Neuron (in vitro differentiated cells): ENCODE measurements around the gene SEC24B.
"Not testable (repeated sequence)": the region's sequence is repeated elsewhere in the genome, so short reads cannot be mapped to it uniquely, and the experiment has no call there.

Source experiments
- H2AFZ ChIP-seq: one replicate; pipeline ENCODE4 v1.6.1; 2013; ENCODE audit warnings: low read depth, mild to moderate bottlenecking, inconsistent platforms, low read length, moderate library complexity
- H3K27me3 ChIP-seq: one replicate; pipeline ENCODE4 v1.6.1; 2013; ENCODE audit warnings: low read length; ENCODE audit not compliant: insufficient read depth
- H3K36me3 ChIP-seq: one replicate; pipeline ENCODE4 v1.6.1; 2013; ENCODE audit warnings: low read length; ENCODE audit not compliant: insufficient read depth
- H3K4me1 ChIP-seq: one replicate; pipeline ENCODE4 v1.6.1; 2013; ENCODE audit warnings: low read length; ENCODE audit not compliant: insufficient read depth
- H3K4me3 ChIP-seq: 2 replicates; pipeline ENCODE4 v1.5.1; 2013; ENCODE audit warnings: mild to moderate bottlenecking, low read length, moderate library complexity
- H3K9me3 ChIP-seq: one replicate; pipeline ENCODE4 v1.6.1; 2013; ENCODE audit warnings: low read length

Gene SEC24B

DNA sequence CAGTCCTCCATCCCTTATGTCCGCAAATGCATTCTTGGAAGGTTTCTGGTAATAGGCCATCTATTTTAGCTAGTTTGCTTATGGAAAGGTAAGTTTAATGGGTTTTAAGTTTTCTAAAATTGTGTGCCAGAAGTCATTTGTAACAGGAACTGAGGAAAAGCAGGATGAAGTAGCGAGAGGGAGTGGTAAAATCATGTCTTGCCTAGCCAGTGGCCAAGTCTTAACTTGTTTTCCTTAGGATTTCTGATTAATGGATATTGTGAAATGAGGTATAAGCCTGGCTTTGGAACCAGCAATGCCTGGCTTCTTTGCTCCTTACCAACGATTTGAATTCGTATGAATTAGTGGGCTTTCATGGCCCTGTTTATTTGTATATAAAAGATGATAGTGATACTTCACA, 7.3 kb downstream of the SEC24B start:
- peaks cover 5% of the 10 kb centered on the region for H3K4me1 ChIP-seq
- H2AFZ ChIP-seq = no peak overlapping the region
- H3K4me3 ChIP-seq = no peak overlapping the region
- no peaks in the 10 kb centered on the region for H3K27me3 ChIP-seq
- peaks cover 3% of the 10 kb centered on the region for H3K9me3 ChIP-seq
- H3K36me3 ChIP-seq = no peaks in the 10 kb centered on the region

DNA sequence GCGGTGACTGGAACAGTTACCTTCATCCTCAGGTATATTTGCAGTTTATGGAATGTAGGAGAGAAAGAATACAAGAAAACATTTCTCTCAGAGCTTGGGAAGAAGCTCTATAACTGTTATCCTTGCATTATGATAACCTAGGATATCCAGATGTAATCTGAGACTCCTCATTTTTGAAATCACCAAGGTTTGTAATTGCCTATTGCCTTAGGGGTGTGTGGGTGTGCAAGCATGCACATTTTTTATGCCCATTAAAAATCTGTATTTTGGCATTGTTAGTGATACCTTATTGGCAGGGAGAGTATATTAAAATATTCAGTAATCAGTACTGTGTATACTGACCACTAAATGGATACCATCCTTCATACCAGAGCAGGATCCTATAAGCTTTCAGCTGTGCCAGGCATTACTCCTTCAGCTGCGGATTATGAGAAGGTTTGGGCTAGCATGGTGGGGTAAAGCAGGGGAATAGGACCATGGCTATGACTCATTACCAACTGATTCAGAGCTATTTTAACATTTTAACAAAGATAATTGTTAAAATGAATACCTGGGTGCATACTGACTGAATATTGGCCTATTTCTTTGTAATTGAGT, 8.3 kb downstream of the SEC24B start:
- Histone ChIP-seq H3K27me3 (no peaks in the 10 kb centered on the region), H3K9me3 (peaks cover 7% of the 10 kb centered on the region), H2AFZ (no peak overlapping the region), H3K36me3 (peaks cover 4% of the 10 kb centered on the region), H3K4me3 (no peak overlapping the region), H3K4me1 (no peaks in the 10 kb centered on the region)

DNA sequence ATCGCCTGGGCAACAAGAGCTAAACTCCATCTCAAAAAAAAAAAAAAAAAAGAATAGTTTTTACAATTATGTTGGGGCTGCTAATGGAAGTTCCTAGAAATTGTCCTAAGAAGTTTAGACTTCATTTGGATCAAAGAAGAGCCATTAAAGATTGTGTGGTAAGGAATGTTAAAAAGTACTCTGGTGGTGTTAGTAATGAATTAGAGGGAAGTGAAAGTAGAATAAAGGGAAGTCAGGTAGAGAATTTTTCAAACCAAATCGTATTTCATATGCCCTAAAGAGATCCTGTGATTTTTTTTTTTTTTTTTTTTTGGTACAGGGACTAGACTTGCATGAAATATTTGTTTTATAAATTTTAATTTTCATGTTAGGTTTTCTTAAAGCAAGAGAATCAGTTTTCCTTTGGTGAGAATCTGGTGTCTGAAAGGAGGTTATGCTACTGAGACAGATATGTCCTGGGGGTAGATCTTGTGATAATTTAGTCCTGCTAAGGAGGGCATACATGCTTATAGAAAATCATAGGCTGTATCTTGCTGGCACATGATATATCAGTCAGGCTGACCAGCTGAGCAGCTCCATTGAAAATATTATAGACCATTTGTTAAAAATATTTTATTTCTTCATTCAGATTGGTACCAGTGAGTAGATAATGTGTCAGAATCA, 10.7 kb downstream of the SEC24B start:
- peaks cover 7% of the 10 kb centered on the region for H3K9me3 ChIP-seq
- H3K36me3 ChIP-seq = peaks cover 7% of the 10 kb centered on the region
- no peaks in the 10 kb centered on the region for H3K4me1 ChIP-seq
- no peaks in the 10 kb centered on the region for H3K27me3 ChIP-seq
- no peak overlapping the region for H3K4me3 ChIP-seq
- H2AFZ ChIP-seq = no peak overlapping the region

DNA sequence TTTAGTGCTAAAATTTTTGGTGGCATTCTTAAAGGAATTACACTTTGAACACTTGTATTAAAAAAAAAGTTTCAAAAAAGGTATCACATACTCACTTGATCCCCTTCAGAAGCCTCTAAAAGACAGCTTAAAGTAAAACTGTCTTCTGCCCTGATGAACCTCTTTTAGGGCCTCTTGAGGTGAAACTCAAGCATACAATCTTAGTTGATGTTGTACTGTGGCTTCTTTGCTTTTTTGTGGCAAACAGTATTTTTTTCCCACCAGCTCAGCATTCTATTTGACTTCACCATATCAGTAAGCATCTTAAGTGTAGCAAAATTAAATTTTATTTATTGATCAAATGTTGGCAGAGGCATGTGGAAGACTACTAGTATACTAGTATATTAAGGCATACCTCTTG, 13.7 kb downstream of the SEC24B start:
- Histone ChIP-seq H3K4me3 (no peak overlapping the region), H3K27me3 (no peaks in the 10 kb centered on the region), H3K36me3 (peaks cover 11% of the 10 kb centered on the region), H3K9me3 (peaks cover 7% of the 10 kb centered on the region), H3K4me1 (no peaks in the 10 kb centered on the region), H2AFZ (no peak overlapping the region)

DNA sequence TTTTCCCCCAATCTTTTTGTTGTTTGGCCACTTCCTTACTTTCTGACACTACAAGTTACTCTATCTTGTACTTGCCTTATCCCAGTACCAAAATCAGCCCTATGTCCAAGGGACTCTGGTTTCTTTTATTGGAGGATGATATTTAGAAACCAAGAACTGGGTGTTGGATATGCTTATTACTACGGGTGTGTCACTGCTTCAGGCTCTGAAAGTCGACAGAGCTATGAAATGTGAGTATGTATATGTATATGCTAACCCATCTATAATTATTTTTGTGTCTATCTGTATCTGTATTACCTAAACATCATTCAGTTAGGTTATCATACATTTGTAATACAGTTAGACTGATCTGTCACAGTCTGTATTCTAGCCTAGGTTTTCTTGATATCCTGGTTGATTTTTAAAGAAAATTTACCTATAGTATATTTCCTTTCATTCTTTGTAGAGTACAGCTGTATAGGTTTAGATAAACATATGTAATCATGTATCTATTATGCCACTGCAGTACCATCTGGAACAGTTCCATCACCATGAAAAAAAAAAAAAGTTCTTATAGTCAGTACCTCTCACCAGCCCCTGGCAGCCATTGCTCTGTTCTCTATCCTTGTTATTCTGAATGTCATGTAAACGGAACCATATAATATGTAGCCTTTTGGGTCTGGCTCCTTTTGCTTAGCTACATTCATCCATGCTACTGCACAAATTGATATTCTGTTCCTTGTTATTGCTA, 18.1 kb downstream of the SEC24B start:
- no peak overlapping the region for H2AFZ ChIP-seq
- H3K27me3 ChIP-seq = no peaks in the 10 kb centered on the region
- H3K4me1 ChIP-seq = no peaks in the 10 kb centered on the region
- peaks cover 3% of the 10 kb centered on the region for H3K9me3 ChIP-seq
- H3K36me3 ChIP-seq = peaks cover 7% of the 10 kb centered on the region
- H3K4me3 ChIP-seq = no peak overlapping the region

DNA sequence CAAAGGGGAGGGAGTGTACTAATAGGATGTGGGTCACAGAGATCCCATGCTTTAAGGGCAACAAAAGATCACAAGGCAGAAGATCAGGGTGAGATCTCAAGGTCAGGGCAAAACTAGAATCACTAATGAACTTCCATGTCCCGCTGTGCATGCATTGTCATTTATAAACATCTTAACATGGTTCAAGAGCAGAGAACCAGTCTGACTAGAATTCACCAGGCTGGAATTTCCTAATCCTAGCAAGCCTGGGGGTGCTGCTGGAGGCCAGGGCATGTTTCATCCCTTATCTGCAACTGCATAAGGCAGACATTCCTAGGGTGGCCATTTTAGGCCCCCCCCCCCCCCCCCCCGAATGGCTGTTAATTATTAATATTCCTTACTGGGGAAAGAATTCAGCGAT, 19.5 kb downstream of the SEC24B start:
- not testable (repeated sequence) for H3K4me3 ChIP-seq, H2AFZ ChIP-seq, H3K27me3 ChIP-seq, H3K4me1 ChIP-seq, H3K36me3 ChIP-seq, H3K9me3 ChIP-seq

DNA sequence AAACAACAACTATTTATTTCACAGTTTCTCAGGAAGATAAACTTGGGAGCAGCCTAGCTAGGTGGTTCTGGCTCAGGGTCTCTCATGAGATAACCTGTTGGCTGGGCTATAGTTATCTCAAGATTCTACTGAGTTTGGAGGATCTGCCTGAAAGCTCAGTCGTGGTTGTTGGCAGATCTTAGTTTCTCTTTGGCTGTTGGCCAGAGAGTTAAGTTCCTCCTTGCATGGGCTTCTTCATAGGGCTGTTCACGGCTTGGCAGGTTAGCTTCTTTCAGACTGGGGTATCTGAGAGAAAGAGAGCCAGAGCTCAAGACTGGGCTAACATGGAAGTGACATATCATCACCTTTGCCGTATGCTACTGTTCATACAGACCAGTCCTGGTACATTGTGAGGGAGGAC, 28.7 kb downstream of the SEC24B start:
- peaks cover 34% of the 10 kb centered on the region for H3K36me3 ChIP-seq
- no peak overlapping the region for H3K4me3 ChIP-seq
- H3K9me3 ChIP-seq = peaks cover 9% of the 10 kb centered on the region
- H3K27me3 ChIP-seq = no peaks in the 10 kb centered on the region
- H2AFZ ChIP-seq = no peak overlapping the region
- no peaks in the 10 kb centered on the region for H3K4me1 ChIP-seq

DNA sequence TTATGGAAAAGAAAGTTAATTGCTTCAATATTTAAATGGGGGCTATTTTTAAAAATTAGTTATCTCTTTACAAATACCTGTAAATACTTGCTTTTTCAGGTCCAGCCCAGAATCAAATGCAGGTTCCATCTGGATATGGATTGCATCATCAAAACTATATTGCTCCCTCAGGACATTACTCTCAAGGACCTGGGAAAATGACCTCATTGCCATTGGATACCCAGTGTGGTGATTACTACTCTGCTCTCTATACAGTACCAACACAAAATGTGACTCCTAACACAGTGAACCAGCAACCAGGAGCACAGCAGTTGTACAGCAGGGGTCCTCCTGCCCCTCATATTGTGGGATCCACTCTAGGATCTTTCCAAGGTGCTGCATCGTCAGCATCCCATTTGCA, 29.2 kb downstream of the SEC24B start:
- peaks cover 34% of the 10 kb centered on the region for H3K36me3 ChIP-seq
- no peak overlapping the region for H3K4me3 ChIP-seq
- H3K4me1 ChIP-seq = no peaks in the 10 kb centered on the region
- H2AFZ ChIP-seq = no peak overlapping the region
- H3K27me3 ChIP-seq = no peaks in the 10 kb centered on the region
- peaks cover 6% of the 10 kb centered on the region for H3K9me3 ChIP-seq

DNA sequence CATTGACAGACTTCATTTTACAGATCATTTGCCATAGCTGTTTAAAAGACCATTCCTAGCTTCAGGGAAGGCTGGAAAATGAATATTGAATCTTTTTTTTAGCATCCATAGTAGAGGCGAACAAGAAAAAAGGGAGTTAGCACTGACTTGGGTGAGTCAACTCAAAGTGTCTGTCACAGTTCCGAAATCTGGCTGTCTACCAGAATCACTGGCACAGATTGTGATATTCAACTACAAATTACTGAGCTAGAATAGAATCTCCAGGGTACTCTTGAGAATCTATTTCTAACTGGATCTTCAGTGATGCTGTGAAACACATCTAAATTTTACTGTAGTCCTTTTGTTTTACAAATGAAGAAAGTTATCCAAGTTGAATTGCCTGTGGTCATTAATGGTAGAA, 31.5 kb downstream of the SEC24B start:
- Histone ChIP-seq H3K4me3 (no peak overlapping the region), H3K4me1 (no peaks in the 10 kb centered on the region), H3K27me3 (no peaks in the 10 kb centered on the region), H3K36me3 (peaks cover 41% of the 10 kb centered on the region), H3K9me3 (peaks cover 6% of the 10 kb centered on the region), H2AFZ (no peak overlapping the region)

DNA sequence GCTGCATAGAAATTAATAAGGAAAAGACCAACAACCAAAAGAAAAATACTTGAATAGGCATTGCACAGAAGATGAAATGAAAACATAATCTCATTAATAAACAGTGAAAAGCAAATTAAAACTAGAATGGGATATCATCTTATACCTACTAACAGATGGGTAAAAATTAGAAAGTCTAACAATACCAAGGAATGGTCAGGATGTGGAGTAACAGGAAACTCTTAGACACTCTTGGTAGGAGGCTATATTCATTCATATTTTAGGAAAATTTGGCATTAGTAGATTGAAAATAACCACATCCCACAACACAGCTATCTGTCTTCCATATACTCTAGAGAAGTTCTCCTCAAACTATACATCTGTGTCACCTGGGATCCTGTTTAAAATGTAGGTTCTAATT, 36.3 kb downstream of the SEC24B start:
- Histone ChIP-seq H3K36me3 (peaks cover 43% of the 10 kb centered on the region), H3K4me3 (no peak overlapping the region), H2AFZ (no peak overlapping the region), H3K9me3 (no peaks in the 10 kb centered on the region), H3K27me3 (no peaks in the 10 kb centered on the region), H3K4me1 (no peaks in the 10 kb centered on the region)

DNA sequence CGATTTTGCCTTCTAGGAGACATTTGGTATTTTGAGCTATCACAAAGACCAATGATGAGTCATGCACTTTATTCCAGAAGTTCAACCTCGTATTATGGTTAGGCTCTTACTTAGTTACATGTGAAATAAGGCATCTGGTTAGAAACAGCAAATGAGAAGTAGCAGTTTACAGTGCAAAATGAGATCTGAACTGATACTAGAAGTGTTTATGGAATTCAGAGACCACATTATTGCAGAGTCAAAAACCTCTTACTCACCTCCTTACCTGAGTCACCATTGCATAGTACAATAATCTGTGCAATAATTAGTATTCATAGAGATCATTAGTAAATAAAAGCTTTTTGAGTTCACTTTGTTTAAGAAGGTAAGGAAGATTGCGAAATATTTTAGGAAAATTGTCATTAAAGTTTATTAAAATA, 38.7 kb downstream of the SEC24B start:
- H3K9me3 ChIP-seq = no peaks in the 10 kb centered on the region
- H3K36me3 ChIP-seq = peaks cover 40% of the 10 kb centered on the region
- no peak overlapping the region for H3K4me3 ChIP-seq
- H2AFZ ChIP-seq = no peak overlapping the region
- H3K27me3 ChIP-seq = no peaks in the 10 kb centered on the region
- no peaks in the 10 kb centered on the region for H3K4me1 ChIP-seq

DNA sequence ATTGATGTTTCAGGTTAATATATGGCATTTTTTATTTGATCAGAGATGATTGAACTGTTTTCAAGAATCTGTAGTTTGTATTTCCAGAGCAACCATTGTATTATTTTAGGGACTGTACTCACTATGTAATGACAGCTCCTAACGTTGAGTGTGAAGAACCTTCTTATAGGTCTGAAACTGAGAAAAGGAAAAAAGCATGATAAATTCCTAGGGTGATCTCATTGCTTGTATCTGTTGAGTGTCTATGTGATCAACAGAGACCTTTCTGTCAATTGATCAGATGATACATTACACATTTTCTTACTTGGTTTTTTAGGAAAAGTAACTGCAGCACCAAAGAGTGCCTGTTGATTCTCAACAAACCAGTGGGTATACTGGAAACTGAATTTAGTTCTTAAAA, 40.2 kb downstream of the SEC24B start:
- Histone ChIP-seq H3K36me3 (peaks cover 39% of the 10 kb centered on the region), H2AFZ (no peak overlapping the region), H3K27me3 (no peaks in the 10 kb centered on the region), H3K9me3 (no peaks in the 10 kb centered on the region), H3K4me3 (no peak overlapping the region), H3K4me1 (no peaks in the 10 kb centered on the region)

DNA sequence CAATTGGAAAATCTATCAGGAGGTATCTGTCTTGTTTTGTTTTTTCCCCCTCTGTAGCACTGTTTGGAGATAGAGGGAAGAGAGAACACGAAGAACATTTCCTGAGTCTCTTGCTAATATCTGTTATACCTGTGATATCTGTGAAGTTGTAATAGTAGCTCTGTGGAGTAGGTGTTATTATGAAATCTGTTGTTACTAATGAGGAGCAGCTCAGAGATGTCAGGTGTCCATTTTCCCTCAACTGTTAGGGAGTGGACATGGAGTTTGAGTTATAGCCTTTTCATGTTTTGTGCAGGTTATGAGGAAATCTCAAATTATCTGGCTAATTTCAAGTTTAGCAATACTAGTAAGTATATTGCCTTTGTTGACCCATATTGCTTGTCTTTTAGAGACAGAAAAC, 52.4 kb downstream of the SEC24B start:
- Histone ChIP-seq H3K36me3 (peaks cover 13% of the 10 kb centered on the region), H3K4me1 (no peaks in the 10 kb centered on the region), H3K27me3 (no peaks in the 10 kb centered on the region), H3K4me3 (no peak overlapping the region), H2AFZ (no peak overlapping the region), H3K9me3 (no peaks in the 10 kb centered on the region)
